ENCODE measurements around the gene HOXC13. TPM values are rescaled to one million over a fixed set of nuclear protein-coding genes. Genes with fewer than 3 reads are reported as not detected.
A peak's percentile ranks its signal among the peaks of the same experiment; 100 is the strongest.

The HOXC13 gene
- total RNA-seq, result 0.52 TPM

- ATAC-seq, result peak; percentile 93
These were observed at the start of gene HOXC13 for GRCh38 chr12:53938326-53939140. TSS of gene HOXC13 (plus strand) at chr12:53938831. CDS start at chr12:53938907, 76 bp downstream.

DNA sequence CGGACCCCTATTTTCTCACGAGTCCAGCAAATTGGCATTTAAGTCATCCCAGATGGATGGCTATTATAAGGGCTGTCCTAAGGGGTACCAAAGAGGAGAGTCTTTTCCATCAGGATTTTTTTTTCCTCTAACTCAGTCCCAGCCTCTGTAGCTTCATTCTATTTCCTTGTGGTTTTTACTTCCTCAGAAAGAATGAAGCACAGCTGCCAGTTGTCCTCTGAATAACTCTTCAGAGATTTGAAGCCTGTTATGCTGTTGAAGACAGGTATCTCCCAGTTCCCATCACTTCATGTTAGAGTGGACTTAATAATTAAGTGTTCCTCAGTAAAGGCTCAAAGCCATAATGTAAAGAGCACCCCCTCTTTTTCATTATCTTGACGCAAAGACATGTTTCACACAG, 48.5 kb upstream of the HOXC13 start:
- no peak for ATAC-seq

- no peak for ATAC-seq
These were observed 45.8 kb upstream of the HOXC13 start for GRCh38 chr12:53892762-53893395.

GRCh38 chr12:53899230-53899629, 39.4 kb upstream of the HOXC13 start:
- ATAC-seq, result no peak

DNA sequence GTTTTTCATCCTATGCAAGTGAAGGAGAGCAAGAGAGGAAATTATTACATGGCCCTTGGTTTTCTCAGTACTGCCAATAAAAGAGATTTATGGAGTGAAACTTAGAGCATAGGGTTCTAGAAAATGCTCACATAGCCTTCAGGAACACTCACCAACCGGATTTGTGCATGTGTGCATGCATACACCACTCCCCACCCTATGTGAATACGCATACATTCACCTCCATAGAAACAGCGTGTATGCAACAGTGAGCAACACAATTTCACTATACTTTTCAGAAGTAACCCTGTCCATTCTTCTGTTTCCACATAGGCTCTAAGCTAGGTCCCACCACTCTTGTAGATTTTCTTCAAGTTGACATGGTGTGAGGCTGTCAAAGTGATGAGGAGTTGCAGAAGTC, 31.5 kb upstream of the HOXC13 start:
- no peak for ATAC-seq

- ATAC-seq, result no peak
These were observed 21.6 kb upstream of the HOXC13 start for GRCh38 chr12:53916788-53917655.

GRCh38 chr12:53924521-53925405, 13.9 kb upstream of the HOXC13 start:
- no peak for ATAC-seq

DNA sequence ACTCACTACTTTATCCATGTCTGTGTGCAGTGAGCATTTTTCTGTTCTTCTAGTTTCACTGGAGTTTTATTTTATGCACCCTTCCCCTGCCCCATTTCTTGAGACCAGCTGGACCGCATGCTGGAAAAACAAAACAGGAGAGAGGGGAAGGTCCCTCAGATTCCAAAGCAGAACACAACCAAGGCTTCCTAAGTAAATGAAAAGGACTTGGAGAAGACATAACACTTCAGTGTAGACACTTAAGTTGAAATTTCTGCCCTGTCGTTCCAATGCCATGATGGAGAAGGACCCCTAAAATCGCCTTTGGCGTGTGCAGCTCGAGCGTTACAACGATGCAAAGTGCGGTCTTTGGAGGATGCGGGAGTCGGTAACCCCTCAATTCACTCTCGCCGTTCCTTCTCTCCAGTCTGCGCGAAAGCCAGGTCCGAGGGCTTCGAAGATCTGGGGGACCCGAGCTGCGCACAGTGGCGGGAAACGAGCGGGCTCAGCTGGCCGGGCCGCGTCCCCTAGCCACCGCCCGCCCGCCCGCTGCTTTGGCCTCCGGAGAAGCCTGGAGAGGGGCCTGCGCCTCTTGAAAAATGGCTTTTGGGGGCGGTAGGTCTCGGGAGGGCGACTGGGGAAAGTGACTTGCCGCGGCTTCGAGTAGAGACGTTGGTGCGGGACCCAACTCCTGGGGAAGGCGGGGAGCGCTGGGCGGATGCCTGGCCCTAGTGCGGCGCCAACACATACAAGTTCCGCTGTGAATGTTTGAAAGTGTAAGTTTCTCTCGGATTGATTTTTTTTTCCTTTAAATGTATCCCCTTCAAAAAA, 11.2 kb upstream of the HOXC13 start:
- ATAC-seq, result no peak

- ATAC-seq, result no peak
These were observed 10.4 kb upstream of the HOXC13 start for GRCh38 chr12:53928054-53928835.

DNA sequence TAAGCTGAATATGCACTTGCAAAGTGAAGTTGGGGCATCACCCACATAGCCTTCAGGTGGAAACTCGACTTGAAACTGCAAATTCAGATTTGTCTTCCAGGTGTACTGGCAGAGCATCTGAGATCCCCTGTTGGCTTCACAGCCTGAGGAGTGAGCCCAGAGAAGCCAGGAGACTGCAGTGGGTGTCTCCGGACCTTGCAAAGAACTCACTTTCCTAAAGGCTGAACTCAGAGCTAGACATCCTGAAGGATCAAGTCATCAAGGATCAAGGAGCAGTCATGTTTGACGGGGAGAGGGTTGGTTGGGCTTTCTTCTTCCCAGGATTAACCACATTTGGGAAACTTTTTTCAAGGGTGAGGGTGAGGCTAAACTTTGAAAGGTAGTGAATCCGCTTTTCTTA, 9.1 kb upstream of the HOXC13 start:
- no peak for ATAC-seq

- no peak for ATAC-seq
These were observed 7.9 kb upstream of the HOXC13 start for GRCh38 chr12:53930591-53931255.

DNA sequence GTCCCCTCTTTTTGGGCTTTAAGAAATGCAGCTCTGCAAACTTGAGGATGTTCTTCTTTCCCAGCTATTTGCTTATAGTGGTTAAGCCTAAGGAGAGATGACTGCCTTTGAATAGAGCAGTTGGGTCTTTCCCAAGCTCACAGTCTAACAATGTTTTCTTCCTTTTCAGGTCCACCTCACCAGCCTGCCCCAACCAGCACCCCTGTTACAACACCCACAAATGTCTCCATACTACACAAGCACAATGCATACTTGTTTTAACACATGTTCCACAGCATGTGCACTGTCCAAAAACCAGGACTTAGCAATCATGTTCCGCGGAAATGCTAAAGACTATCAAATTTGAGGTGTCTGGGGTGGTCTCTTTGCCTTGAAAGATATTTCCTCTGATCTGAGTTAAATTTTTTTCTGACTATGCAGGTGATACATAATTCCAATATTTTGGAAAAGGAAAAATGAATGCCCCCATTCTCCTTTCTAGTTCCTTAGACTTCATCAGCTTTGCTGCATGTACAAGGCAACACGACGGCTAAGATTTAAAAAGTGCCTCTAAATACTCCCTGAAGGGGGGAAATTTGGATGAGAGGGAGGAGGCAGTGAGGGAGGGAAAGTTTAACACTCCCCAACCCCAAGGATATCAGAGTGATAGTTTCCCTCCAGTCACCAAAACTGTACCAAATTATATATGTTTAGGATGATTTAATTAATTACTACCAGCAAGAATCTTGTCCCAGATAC, 6.6 kb upstream of the HOXC13 start:
- no peak for ATAC-seq

DNA sequence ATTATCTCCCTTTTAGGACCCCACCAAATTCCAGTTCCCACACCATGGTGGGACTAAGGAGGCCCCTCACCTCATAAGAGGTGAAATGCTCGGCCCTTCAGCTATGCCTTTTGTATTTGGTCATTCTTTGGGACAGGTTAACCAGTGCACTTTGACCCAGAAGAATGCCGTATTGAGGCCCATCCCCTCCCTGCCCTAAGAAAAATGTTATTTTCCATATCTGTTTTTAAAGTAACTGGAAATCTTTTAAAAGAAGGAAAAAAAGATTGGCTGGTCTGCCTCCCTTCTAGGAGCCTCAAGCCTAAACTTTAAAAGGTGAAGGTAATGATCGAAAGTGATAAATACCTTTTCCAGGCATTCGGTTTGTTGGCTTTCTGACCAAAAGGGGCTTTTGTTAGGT, 5.7 kb upstream of the HOXC13 start:
- ATAC-seq, result no peak

DNA sequence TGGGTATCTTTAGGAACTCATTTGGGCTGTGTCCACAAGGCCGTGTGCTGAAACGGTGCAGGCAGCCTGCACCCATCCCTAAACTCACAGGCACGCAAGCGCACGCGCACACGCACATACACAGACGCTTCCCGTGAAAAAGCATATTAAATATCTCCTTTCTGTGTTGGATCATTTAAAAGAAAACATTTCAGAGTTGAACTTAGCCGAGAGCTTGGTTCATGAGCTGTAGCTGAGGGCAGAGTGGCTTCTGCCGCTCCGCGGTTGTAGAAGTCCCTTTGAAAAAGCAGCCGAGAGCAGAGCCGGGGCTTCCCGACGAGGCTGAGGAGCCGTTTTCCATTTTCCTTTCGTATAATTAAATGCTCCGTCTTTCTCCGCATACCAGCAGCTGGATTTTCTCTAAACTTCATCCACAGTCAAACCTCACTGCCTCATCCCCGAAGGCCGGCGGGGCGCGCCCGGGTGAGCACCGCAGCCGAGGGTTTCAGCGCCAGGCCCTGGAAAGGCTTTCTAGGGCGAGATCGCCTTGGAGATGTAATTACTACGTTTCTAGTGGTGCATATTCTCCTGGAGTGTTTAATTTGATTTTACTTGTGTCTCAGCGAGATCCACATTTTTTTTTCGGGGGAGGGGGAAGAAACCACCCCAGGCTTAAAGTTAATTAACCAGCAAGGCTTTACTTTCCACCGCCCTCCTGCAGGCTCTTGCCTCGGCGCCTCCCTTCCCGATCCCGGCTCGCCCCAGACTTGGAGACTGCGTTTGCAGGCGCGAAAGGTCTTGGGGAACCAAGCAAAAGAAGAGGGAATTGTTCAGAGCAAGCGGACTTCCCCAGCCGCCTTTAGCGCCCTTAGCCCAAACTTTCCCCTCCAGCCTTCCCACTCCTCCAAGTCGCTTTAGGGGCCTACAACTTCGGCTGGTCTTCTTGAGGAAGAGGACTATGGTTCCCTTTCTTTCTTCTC, 3.0 kb upstream of the HOXC13 start:
- ATAC-seq, result no peak

GRCh38 chr12:53937099-53937498, 1.5 kb upstream of the HOXC13 start:
- no peak for ATAC-seq

DNA sequence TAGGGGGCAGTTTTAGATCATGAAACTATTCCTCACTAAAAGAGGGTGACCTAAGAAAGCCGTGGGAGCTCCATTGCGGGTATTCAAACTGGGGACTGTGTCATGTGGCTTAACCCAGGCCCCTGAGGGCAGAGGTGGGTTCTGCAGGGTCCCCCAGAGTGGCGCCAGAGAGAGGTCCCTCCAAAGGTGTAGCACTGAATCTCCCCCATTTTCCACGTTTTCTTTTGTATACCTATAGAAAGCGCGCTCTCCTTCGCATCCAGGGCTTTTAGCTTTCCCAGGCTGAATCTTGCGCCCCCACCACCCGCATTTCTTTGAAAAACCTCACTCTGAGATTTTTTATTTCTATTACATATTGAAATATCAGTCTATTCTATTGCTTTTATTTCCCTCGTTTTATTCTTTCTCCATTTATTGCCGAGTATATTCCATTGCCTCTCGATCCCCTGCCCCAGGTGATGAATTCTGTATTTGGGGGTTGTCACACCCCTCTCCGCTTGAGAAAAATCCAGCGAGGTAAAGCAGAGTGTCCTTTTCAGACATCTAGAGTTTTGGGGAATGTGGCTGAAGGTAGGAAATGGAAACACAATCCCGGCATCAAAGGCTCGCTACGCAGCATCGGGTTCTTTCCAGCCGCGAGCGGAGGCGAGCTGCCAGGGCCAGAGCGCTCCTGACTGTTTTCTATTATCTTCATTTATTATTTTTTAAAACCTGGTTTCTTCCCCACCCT, 870 bp upstream of the HOXC13 start:
- no peak for ATAC-seq

All from esophagus mucosa (tissue), 1 donor.